HL-60 (cell line): ENCODE data around the gene RNF220.

ENCODE experiments used
- DNase-seq, 2 experiments: peaks; one replicate each; pipeline ENCODE4 v3.0.0-alpha.2; 2010 to 2020; ENCODE audit warnings: low read depth in 1 of 2, low spot score in 1 of 2
- H3K27ac ChIP-seq: fragments of 250-450 bp; sonication (Bioruptor Pico); replicated peaks from 2 replicates; pipeline ENCODE4 v1.5.1; 2020; ENCODE audit warnings: mild to moderate bottlenecking, moderate library complexity
- H3K27me3 ChIP-seq: fragments of 250-450 bp; sonication (Bioruptor Pico); 2 replicates; pipeline ENCODE4 v1.5.1; 2021; ENCODE audit warnings: mild to moderate bottlenecking, moderate library complexity; ENCODE audit not compliant: insufficient read depth, poor library complexity, severe bottlenecking
- H3K4me3 ChIP-seq: replicated peaks from 2 replicates; pipeline ENCODE4 v1.5.1; 2011; ENCODE audit warnings: mild to moderate bottlenecking, control low read depth, low read length; ENCODE audit not compliant: insufficient read depth
- GABPA ChIP-seq: IDR thresholded peaks from 2 replicates; pipeline ENCODE4 v1.6.1; 2012; ENCODE audit warnings: low read depth
- POLR2AphosphoS5 ChIP-seq: IDR thresholded peaks from 2 replicates; pipeline ENCODE4 v1.6.1; 2012; ENCODE audit warnings: low read depth
- REST ChIP-seq: IDR thresholded peaks from 2 replicates; pipeline ENCODE4 v1.6.1; 2012; ENCODE audit warnings: low read depth; ENCODE audit not compliant: insufficient replicate concordance
- SPI1 ChIP-seq: IDR thresholded peaks from 2 replicates; pipeline ENCODE4 v1.6.1; 2012; ENCODE audit warnings: low read depth, mild to moderate bottlenecking, borderline replicate concordance
- TF ChIP-seq, protein P1 (sequence below): IDR thresholded peaks from one replicate; pipeline ENCODE4 v1.5.1; 2011; ENCODE audit warnings: low read length, control low read depth, inconsistent platforms; ENCODE audit not compliant: insufficient read depth

The RNF220 gene

GRCh38 chr1:44571712-44572571 lies 166.9 kb downstream of the RNF220 start:
- Histone ChIP-seq H3K4me3 (no peak overlapping the region), H3K27me3 (no peaks in the 10 kb centered on the region), H3K27ac (no peak overlapping the region)
- TF ChIP-seq GABPA (no peak), POLR2AphosphoS5 (no peak), REST (no peak)
- TF ChIP-seq, protein P1, sequence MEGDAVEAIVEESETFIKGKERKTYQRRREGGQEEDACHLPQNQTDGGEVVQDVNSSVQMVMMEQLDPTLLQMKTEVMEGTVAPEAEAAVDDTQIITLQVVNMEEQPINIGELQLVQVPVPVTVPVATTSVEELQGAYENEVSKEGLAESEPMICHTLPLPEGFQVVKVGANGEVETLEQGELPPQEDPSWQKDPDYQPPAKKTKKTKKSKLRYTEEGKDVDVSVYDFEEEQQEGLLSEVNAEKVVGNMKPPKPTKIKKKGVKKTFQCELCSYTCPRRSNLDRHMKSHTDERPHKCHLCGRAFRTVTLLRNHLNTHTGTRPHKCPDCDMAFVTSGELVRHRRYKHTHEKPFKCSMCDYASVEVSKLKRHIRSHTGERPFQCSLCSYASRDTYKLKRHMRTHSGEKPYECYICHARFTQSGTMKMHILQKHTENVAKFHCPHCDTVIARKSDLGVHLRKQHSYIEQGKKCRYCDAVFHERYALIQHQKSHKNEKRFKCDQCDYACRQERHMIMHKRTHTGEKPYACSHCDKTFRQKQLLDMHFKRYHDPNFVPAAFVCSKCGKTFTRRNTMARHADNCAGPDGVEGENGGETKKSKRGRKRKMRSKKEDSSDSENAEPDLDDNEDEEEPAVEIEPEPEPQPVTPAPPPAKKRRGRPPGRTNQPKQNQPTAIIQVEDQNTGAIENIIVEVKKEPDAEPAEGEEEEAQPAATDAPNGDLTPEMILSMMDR, result peak; percentile 67
- peak; percentile 2 to 6 for DNase-seq

GRCh38 chr1:44572572-44572879 lies 167.5 kb downstream of the RNF220 start:
- H3K27me3 ChIP-seq, result no peaks in the 10 kb centered on the region
- no peak for TF ChIP-seq SPI1
- no peak for TF ChIP-seq REST
- TF ChIP-seq, protein P1, result no peak
- TF ChIP-seq POLR2AphosphoS5, result no peak
- TF ChIP-seq GABPA, result no peak
- H3K27ac ChIP-seq, result no peak overlapping the region
- no peak overlapping the region for H3K4me3 ChIP-seq
- no peak for DNase-seq

GRCh38 chr1:44575396-44575795 lies 170.3 kb downstream of the RNF220 start:
- H3K27ac ChIP-seq, result no peak overlapping the region
- no peak for DNase-seq
- TF ChIP-seq GABPA, result no peak
- TF ChIP-seq REST, result no peak
- H3K27me3 ChIP-seq, result no peaks in the 10 kb centered on the region
- H3K4me3 ChIP-seq, result no peak overlapping the region
